Activated CD4-positive, alpha-beta memory T cell treated with anti-CD3 and anti-CD28 coated beads, Interleukin-2, amount 10 ng/mL, durations not matched to agents 7 days and 5 days (primary cell): ENCODE results near the gene ADGRV1. TPM values are rescaled to one million over a fixed set of nuclear protein-coding genes. Genes with fewer than 3 reads are reported as not detected.

Source experiments
- CTCF ChIA-PET: fragments of 350-600 bp; sonication (Branson Sonifier 250); formaldehyde crosslinking; loops from one replicate; lab custom pipeline; 2021; ENCODE audit warnings: antibody characterized with exemption, inconsistent platforms; lab: Charles Lee
- POLR2A ChIA-PET: fragments of 350-600 bp; sonication (Branson Sonifier 250); formaldehyde crosslinking; loops from one replicate; lab custom pipeline; 2021; ENCODE audit warnings: antibody characterized with exemption; lab: Charles Lee
- DNase-seq: peaks from one replicate; pipeline ENCODE4 v3.0.0-alpha.2; 2020
- H3K27ac Mint-ChIP-seq: one replicate; pipeline ENCODE4 v1.8.0; 2021; ENCODE audit warnings: mild to moderate bottlenecking, mixed read lengths
- H3K27me3 Mint-ChIP-seq: one replicate; pipeline ENCODE4 v1.8.0; 2021; ENCODE audit warnings: mixed read lengths
- H3K36me3 Mint-ChIP-seq: one replicate; pipeline ENCODE4 v1.8.0; 2021; ENCODE audit warnings: low read depth, mixed read lengths
- H3K4me1 Mint-ChIP-seq: one replicate; pipeline ENCODE4 v1.8.0; 2021; ENCODE audit warnings: mixed read lengths
- H3K4me3 Mint-ChIP-seq: one replicate; pipeline ENCODE4 v1.8.0; 2021; ENCODE audit warnings: mild to moderate bottlenecking, mixed read lengths
- H3K9me3 Mint-ChIP-seq: one replicate; pipeline ENCODE4 v1.8.0; 2021; ENCODE audit warnings: mixed read lengths
- total RNA-seq, 2 experiments: library from RNA; stranded (reverse); gene quantifications; one replicate each; pipeline ENCODE4 v1.2.3, GENCODE V29; 2021

The ADGRV1 gene
- total RNA-seq, 2 experiments from 2014 or later, result not detected

GRCh38 chr5:90533794-90534193 is 24.8 kb upstream of the ADGRV1 start:
- DNase-seq, result no peak
- Mint-ChIP-seq H3K4me1 (no peaks in the 10 kb centered on the region), H3K4me3 (no peak overlapping the region), H3K36me3 (no peaks in the 10 kb centered on the region), H3K9me3 (no peaks in the 10 kb centered on the region), H3K27ac (no peak overlapping the region), H3K27me3 (peaks cover 34% of the 10 kb centered on the region)
- ChIA-PET POLR2A (no interaction called here), CTCF (interaction anchor here (2.2 kb wide), 1 partner anchor 94 kb away, joined by 5 read pairs; no protein-coding TSS in a partner anchor)

GRCh38 chr5:90534922-90535321 is 23.7 kb upstream of the ADGRV1 start:
- POLR2A ChIA-PET, result no interaction called here
- no peaks in the 10 kb centered on the region for H3K9me3 Mint-ChIP-seq
- CTCF ChIA-PET, result no interaction called here

GRCh38 chr5:90542827-90543519 is 15.6 kb upstream of the ADGRV1 start:
- no peaks in the 10 kb centered on the region for H3K4me1 Mint-ChIP-seq
- no peak overlapping the region for H3K4me3 Mint-ChIP-seq
- H3K27ac Mint-ChIP-seq, result no peak overlapping the region
- ChIA-PET POLR2A (no interaction called here), CTCF (no interaction called here)
- DNase-seq, result no peak
- H3K36me3 Mint-ChIP-seq, result no peaks in the 10 kb centered on the region
- H3K27me3 Mint-ChIP-seq, result peaks cover 27% of the 10 kb centered on the region
- no peaks in the 10 kb centered on the region for H3K9me3 Mint-ChIP-seq

More at GRCh38 chr5:90534922-90535321, 23.7 kb upstream of the ADGRV1 start:
- H3K36me3 Mint-ChIP-seq, result no peaks in the 10 kb centered on the region
- no peak for DNase-seq
- no peak overlapping the region for H3K4me3 Mint-ChIP-seq
- H3K4me1 Mint-ChIP-seq, result no peaks in the 10 kb centered on the region
- peaks cover 38% of the 10 kb centered on the region for H3K27me3 Mint-ChIP-seq
- H3K27ac Mint-ChIP-seq, result no peak overlapping the region

- CTCF ChIA-PET, result no interaction called here
- no peak overlapping the region for H3K27ac Mint-ChIP-seq
These were observed 13.1 kb upstream of the ADGRV1 start for GRCh38 chr5:90545511-90545910.

GRCh38 chr5:90546216-90546837 is 12.3 kb upstream of the ADGRV1 start:
- Mint-ChIP-seq H3K36me3 (no peaks in the 10 kb centered on the region), H3K4me3 (no peak overlapping the region), H3K27me3 (peaks cover 20% of the 10 kb centered on the region), H3K9me3 (no peaks in the 10 kb centered on the region), H3K27ac (no peak overlapping the region), H3K4me1 (no peaks in the 10 kb centered on the region)
- CTCF ChIA-PET, result interaction anchor here (1.1 kb wide), 1 partner anchor 19 kb away, joined by 3 read pairs; no protein-coding TSS in a partner anchor
- POLR2A ChIA-PET, result no interaction called here
- DNase-seq, result no peak

More at GRCh38 chr5:90545511-90545910, 13.1 kb upstream of the ADGRV1 start:
- Mint-ChIP-seq H3K27me3 (peaks cover 21% of the 10 kb centered on the region), H3K4me1 (no peaks in the 10 kb centered on the region), H3K36me3 (no peaks in the 10 kb centered on the region), H3K4me3 (no peak overlapping the region), H3K9me3 (no peaks in the 10 kb centered on the region)
- POLR2A ChIA-PET, result no interaction called here
- no peak for DNase-seq

GRCh38 chr5:90547072-90547536 is 11.5 kb upstream of the ADGRV1 start:
- Mint-ChIP-seq H3K36me3 (no peaks in the 10 kb centered on the region), H3K9me3 (no peaks in the 10 kb centered on the region), H3K4me3 (no peak overlapping the region), H3K27me3 (peaks cover 20% of the 10 kb centered on the region), H3K27ac (no peak overlapping the region), H3K4me1 (no peaks in the 10 kb centered on the region)
- ChIA-PET CTCF (interaction anchor here (1.1 to 1.5 kb wide), 2 partner anchors 17 to 18 kb away, joined by 3 to 5 read pairs; no protein-coding TSS in a partner anchor), POLR2A (no interaction called here)
- DNase-seq, result no peak

GRCh38 chr5:90548069-90548593 is 10.5 kb upstream of the ADGRV1 start:
- DNase-seq, result no peak
- ChIA-PET POLR2A (no interaction called here), CTCF (interaction anchor here (1.5 kb wide), 1 partner anchor 18 kb away, joined by 5 read pairs; no protein-coding TSS in a partner anchor)
- no peaks in the 10 kb centered on the region for H3K9me3 Mint-ChIP-seq
- H3K4me1 Mint-ChIP-seq, result no peaks in the 10 kb centered on the region
- H3K36me3 Mint-ChIP-seq, result no peaks in the 10 kb centered on the region
- H3K27me3 Mint-ChIP-seq, result peaks cover 29% of the 10 kb centered on the region
- no peak overlapping the region for H3K4me3 Mint-ChIP-seq
- no peak overlapping the region for H3K27ac Mint-ChIP-seq

- H3K4me1 Mint-ChIP-seq, result no peaks in the 10 kb centered on the region
- ChIA-PET POLR2A (no interaction called here), CTCF (no interaction called here)
- H3K27ac Mint-ChIP-seq, result no peak overlapping the region
- no peak overlapping the region for H3K4me3 Mint-ChIP-seq
- H3K9me3 Mint-ChIP-seq, result no peaks in the 10 kb centered on the region
- DNase-seq, result no peak
- peaks cover 29% of the 10 kb centered on the region for H3K27me3 Mint-ChIP-seq
- H3K36me3 Mint-ChIP-seq, result no peaks in the 10 kb centered on the region
These were observed 9.4 kb upstream of the ADGRV1 start for GRCh38 chr5:90549223-90549622.

GRCh38 chr5:90549729-90550275 is 8.8 kb upstream of the ADGRV1 start:
- no peak for DNase-seq
- no peaks in the 10 kb centered on the region for H3K9me3 Mint-ChIP-seq
- H3K27me3 Mint-ChIP-seq, result peaks cover 29% of the 10 kb centered on the region
- no peaks in the 10 kb centered on the region for H3K36me3 Mint-ChIP-seq
- no peak overlapping the region for H3K27ac Mint-ChIP-seq
- POLR2A ChIA-PET, result no interaction called here
- CTCF ChIA-PET, result no interaction called here
- H3K4me1 Mint-ChIP-seq, result no peaks in the 10 kb centered on the region
- H3K4me3 Mint-ChIP-seq, result no peak overlapping the region

- H3K27ac Mint-ChIP-seq, result no peak overlapping the region
- no peaks in the 10 kb centered on the region for H3K4me1 Mint-ChIP-seq
- ChIA-PET CTCF (no interaction called here), POLR2A (no interaction called here)
- H3K9me3 Mint-ChIP-seq, result no peaks in the 10 kb centered on the region
- peaks cover 31% of the 10 kb centered on the region for H3K27me3 Mint-ChIP-seq
- H3K36me3 Mint-ChIP-seq, result no peaks in the 10 kb centered on the region
- no peak for DNase-seq
- no peak overlapping the region for H3K4me3 Mint-ChIP-seq
These were observed 7.6 kb upstream of the ADGRV1 start for GRCh38 chr5:90550963-90551362.

GRCh38 chr5:90551376-90551775 is 7.2 kb upstream of the ADGRV1 start:
- Mint-ChIP-seq H3K4me3 (no peak overlapping the region), H3K36me3 (no peaks in the 10 kb centered on the region), H3K27me3 (peaks cover 35% of the 10 kb centered on the region), H3K9me3 (no peaks in the 10 kb centered on the region), H3K4me1 (no peaks in the 10 kb centered on the region), H3K27ac (no peak overlapping the region)
- ChIA-PET CTCF (no interaction called here), POLR2A (no interaction called here)
- no peak for DNase-seq

- Mint-ChIP-seq H3K9me3 (no peaks in the 10 kb centered on the region), H3K4me1 (peaks cover 3% of the 10 kb centered on the region), H3K4me3 (no peak overlapping the region), H3K36me3 (no peaks in the 10 kb centered on the region), H3K27ac (no peak overlapping the region), H3K27me3 (peaks cover 54% of the 10 kb centered on the region)
- CTCF ChIA-PET, result no interaction called here
- no peak for DNase-seq
- POLR2A ChIA-PET, result no interaction called here
These were observed 4.9 kb upstream of the ADGRV1 start for GRCh38 chr5:90553711-90554110.

- ChIA-PET CTCF (no interaction called here), POLR2A (no interaction called here)
- Mint-ChIP-seq H3K36me3 (no peaks in the 10 kb centered on the region), H3K27me3 (peaks cover 56% of the 10 kb centered on the region), H3K27ac (no peak overlapping the region), H3K4me3 (no peak overlapping the region), H3K9me3 (no peaks in the 10 kb centered on the region), H3K4me1 (peaks cover 5% of the 10 kb centered on the region)
- no peak for DNase-seq
These were observed 4.1 kb upstream of the ADGRV1 start for GRCh38 chr5:90554358-90555006.
